Astrocyte (in vitro differentiated cells and primary cell): Measurements from ENCODE around the gene MAN1C1. TPM values are rescaled to one million over a fixed set of nuclear protein-coding genes. Genes with fewer than 3 reads are reported as not detected.

Source experiments
- DNase-seq: peaks from one replicate; pipeline ENCODE4 v3.0.0-alpha.2; 2010; ENCODE audit warnings: low read depth
- FAIRE-seq: peaks from 2 replicates; lab custom pipeline; 2011; peaks lifted over from hg19 to GRCh38; lab: Jason Lieb, UNC
- H2AFZ ChIP-seq: 2 replicates; pipeline ENCODE4 v1.6.0; 2012; ENCODE audit warnings: low read depth, low read length, inconsistent platforms
- H3K27ac ChIP-seq: 2 replicates; pipeline ENCODE4 v1.5.1; 2011; ENCODE audit warnings: low read depth, low read length, inconsistent platforms
- H3K27me3 ChIP-seq: 2 replicates; pipeline ENCODE4 v1.6.0; 2011; ENCODE audit warnings: low read length, inconsistent platforms; ENCODE audit not compliant: insufficient read depth
- H3K36me3 ChIP-seq: 2 replicates; pipeline ENCODE4 v1.5.1; 2011; ENCODE audit warnings: low read length, inconsistent platforms; ENCODE audit not compliant: insufficient read depth
- H3K4me1 ChIP-seq: 2 replicates; pipeline ENCODE4 v1.5.1; 2011; ENCODE audit warnings: low read length, inconsistent platforms; ENCODE audit not compliant: insufficient read depth
- H3K4me2 ChIP-seq: 2 replicates; pipeline ENCODE4 v1.6.0; 2012; ENCODE audit warnings: low read length, inconsistent platforms
- H3K4me3 ChIP-seq: 2 replicates; pipeline ENCODE4 v1.5.1; 2011; ENCODE audit warnings: low read depth, mild to moderate bottlenecking, low read length, inconsistent platforms; ENCODE audit not compliant: insufficient read depth
- H3K79me2 ChIP-seq: 2 replicates; pipeline ENCODE4 v1.6.0; 2012; ENCODE audit warnings: mild to moderate bottlenecking, low read length, inconsistent platforms; ENCODE audit not compliant: insufficient read depth
- H3K9ac ChIP-seq: 2 replicates; pipeline ENCODE4 v1.6.0; 2012; ENCODE audit warnings: mild to moderate bottlenecking, low read length, inconsistent platforms
- H3K9me3 ChIP-seq: 2 replicates; pipeline ENCODE4 v1.5.1; 2012; ENCODE audit warnings: low read depth, mild to moderate bottlenecking, low read length, inconsistent platforms; ENCODE audit not compliant: insufficient read depth
- H4K20me1 ChIP-seq: 2 replicates; pipeline ENCODE4 v1.6.0; 2012; ENCODE audit warnings: low read length, inconsistent platforms; ENCODE audit not compliant: insufficient read depth
- H3K27ac Mint-ChIP-seq: one replicate; pipeline ENCODE4 v1.8.0; 2021; ENCODE audit warnings: mild to moderate bottlenecking, mixed read lengths; ENCODE audit not compliant: unreplicated experiment
- H3K27me3 Mint-ChIP-seq: one replicate; pipeline ENCODE4 v1.8.0; 2021; ENCODE audit warnings: low read depth, mixed read lengths; ENCODE audit not compliant: unreplicated experiment
- H3K36me3 Mint-ChIP-seq: one replicate; pipeline ENCODE4 v1.8.0; 2021; ENCODE audit warnings: low read depth, mixed read lengths; ENCODE audit not compliant: unreplicated experiment
- H3K4me1 Mint-ChIP-seq: one replicate; pipeline ENCODE4 v1.8.0; 2021; ENCODE audit warnings: low read depth, mixed read lengths; ENCODE audit not compliant: unreplicated experiment
- H3K4me3 Mint-ChIP-seq: one replicate; pipeline ENCODE4 v1.8.0; 2021; ENCODE audit warnings: mild to moderate bottlenecking, moderate library complexity, mixed read lengths; ENCODE audit not compliant: unreplicated experiment
- H3K9me3 Mint-ChIP-seq: one replicate; pipeline ENCODE4 v1.8.0; 2021; ENCODE audit warnings: mild to moderate bottlenecking, mixed read lengths; ENCODE audit not compliant: unreplicated experiment
- EZH2 ChIP-seq: IDR thresholded peaks from 2 replicates; pipeline ENCODE4 v1.6.1; 2012; ENCODE audit warnings: mild to moderate bottlenecking, low read length, inconsistent platforms; ENCODE audit not compliant: insufficient read depth
- total RNA-seq: library from RNA; stranded (reverse); gene quantifications from 2 replicates; pipeline ENCODE4 v1.2.1, GENCODE V29; 2021
- TF ChIP-seq, protein P1 (sequence below): IDR thresholded peaks from 2 replicates; pipeline ENCODE4 v1.5.1; 2011; ENCODE audit warnings: low read depth, mild to moderate bottlenecking, inconsistent platforms, low read length, moderate library complexity; ENCODE audit not compliant: insufficient read depth

Gene MAN1C1
- total RNA-seq, 1 donor from 2014 or later: 0.86 TPM

DNA sequence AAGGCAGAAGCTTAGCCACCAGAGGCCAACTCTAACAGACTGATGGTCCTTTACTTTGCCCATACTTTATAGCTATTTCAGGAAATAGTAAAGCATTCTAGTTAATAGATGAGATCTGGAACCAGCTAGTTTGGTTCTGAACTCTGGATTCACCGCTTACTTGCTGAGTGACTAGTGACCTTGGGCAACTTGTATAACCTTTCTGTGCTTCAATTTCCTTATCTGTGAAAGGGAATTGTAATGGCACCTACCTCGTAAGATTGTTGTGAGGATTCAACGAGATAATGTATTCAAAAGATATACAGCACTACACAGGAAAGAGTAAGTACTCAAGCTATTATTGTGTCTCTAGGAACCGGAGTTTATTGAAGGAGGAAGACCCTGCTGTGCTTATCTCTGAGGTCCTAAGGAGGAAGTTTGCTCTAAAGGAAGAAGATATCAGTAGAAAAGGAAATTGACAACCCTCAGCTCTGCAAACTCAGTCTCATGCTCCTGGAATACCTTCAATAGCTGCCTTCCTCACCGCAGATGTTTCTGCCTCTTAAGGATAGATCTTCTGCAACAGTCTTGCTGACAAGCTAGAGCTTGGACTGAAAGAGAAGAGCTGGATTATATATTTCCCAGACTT, 215.1 kb downstream of the MAN1C1 start:
- Histone ChIP-seq H3K9ac (no peak overlapping the region), H3K79me2 (no peaks in the 10 kb centered on the region), H3K4me3 (no peak overlapping the region), H3K9me3 (no peaks in the 10 kb centered on the region), H3K27ac (no peak overlapping the region), H3K27me3 (no peaks in the 10 kb centered on the region), H2AFZ (no peak overlapping the region), H3K4me2 (no peak overlapping the region), H3K4me1 (peaks cover 1% of the 10 kb centered on the region), H3K36me3 (peaks cover 53% of the 10 kb centered on the region), H4K20me1 (no peaks in the 10 kb centered on the region)
- TF ChIP-seq, protein P1, sequence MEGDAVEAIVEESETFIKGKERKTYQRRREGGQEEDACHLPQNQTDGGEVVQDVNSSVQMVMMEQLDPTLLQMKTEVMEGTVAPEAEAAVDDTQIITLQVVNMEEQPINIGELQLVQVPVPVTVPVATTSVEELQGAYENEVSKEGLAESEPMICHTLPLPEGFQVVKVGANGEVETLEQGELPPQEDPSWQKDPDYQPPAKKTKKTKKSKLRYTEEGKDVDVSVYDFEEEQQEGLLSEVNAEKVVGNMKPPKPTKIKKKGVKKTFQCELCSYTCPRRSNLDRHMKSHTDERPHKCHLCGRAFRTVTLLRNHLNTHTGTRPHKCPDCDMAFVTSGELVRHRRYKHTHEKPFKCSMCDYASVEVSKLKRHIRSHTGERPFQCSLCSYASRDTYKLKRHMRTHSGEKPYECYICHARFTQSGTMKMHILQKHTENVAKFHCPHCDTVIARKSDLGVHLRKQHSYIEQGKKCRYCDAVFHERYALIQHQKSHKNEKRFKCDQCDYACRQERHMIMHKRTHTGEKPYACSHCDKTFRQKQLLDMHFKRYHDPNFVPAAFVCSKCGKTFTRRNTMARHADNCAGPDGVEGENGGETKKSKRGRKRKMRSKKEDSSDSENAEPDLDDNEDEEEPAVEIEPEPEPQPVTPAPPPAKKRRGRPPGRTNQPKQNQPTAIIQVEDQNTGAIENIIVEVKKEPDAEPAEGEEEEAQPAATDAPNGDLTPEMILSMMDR: no peak
- TF ChIP-seq EZH2: no peak
- DNase-seq: no peak
- H3K4me3 Mint-ChIP-seq: no peak overlapping the region
- peaks cover 29% of the 10 kb centered on the region for H3K36me3 Mint-ChIP-seq
- peaks cover 2% of the 10 kb centered on the region for H3K4me1 Mint-ChIP-seq
- H3K9me3 Mint-ChIP-seq: no peaks in the 10 kb centered on the region
- H3K27ac Mint-ChIP-seq: no peak overlapping the region
- H3K27me3 Mint-ChIP-seq: no peaks in the 10 kb centered on the region
- FAIRE-seq: no peak

DNA sequence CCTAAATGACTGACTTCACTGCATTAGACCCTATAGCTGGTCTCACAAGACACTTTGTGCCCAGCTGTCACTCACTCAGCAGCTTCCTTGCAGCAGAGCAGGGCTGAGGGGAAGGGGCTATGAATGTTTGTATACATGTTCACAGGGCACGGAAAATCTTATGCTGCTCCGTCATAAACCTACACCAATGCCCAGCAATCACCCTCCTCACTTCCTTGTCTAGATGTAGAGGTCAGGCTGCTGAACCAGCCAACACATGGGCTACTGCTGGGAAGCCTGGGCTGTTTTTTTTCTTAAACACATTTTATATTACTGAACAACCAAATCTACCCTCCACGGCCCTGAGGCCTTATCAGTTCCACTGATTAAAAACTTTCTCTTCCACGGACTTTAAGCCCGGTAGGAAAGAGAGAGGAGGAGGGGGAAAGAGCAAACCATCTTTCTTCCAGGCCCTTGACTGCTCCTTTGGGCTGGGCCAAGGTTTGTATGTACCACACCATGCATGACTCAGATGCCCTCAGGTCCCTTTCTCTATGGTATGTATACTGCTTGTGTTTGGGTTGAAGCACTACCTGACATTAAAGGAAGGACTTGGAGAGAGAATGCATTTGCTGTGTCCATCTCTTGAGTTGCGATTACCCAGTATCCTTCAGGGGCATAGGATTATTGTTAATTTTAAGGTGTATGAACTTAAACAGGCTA, 215.9 kb downstream of the MAN1C1 start:
- Histone ChIP-seq H3K27me3 (no peaks in the 10 kb centered on the region), H3K27ac (no peak overlapping the region), H3K79me2 (no peaks in the 10 kb centered on the region), H3K36me3 (peaks cover 50% of the 10 kb centered on the region), H3K9ac (no peak overlapping the region), H3K4me1 (peaks cover 6% of the 10 kb centered on the region), H3K4me2 (no peak overlapping the region), H3K9me3 (no peaks in the 10 kb centered on the region), H2AFZ (no peak overlapping the region), H4K20me1 (no peaks in the 10 kb centered on the region), H3K4me3 (no peak overlapping the region)
- no peak for FAIRE-seq
- Mint-ChIP-seq H3K27me3 (no peaks in the 10 kb centered on the region), H3K36me3 (peaks cover 26% of the 10 kb centered on the region), H3K4me1 (peaks cover 3% of the 10 kb centered on the region), H3K9me3 (no peaks in the 10 kb centered on the region), H3K27ac (no peak overlapping the region), H3K4me3 (no peak overlapping the region)
- DNase-seq: no peak
- TF ChIP-seq, protein P1: no peak
- no peak for TF ChIP-seq EZH2

DNA sequence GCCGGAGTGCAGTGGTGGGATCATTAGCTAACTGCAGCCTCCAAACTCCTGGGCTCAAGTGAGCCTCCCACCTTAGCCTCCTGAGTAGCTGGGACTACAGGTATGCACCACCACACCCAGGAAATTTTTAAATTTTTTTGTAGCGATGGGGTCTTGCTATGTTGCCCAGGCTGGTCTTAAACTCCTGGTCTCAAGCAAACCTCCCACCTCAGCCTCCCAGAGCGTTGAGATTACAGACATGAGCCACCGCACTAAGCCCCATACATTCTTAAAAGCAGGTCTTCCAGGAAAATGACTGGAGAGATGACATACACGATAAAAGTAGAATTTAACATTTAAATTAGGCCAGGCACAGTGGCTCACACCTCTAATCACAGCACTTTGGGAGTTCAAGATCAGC, 216.6 kb downstream of the MAN1C1 start:
- H3K27me3 ChIP-seq: no peaks in the 10 kb centered on the region
- H2AFZ ChIP-seq: no peak overlapping the region
- H3K79me2 ChIP-seq: no peaks in the 10 kb centered on the region
- no peak for DNase-seq
- H3K4me2 ChIP-seq: no peak overlapping the region
- H3K4me1 Mint-ChIP-seq: peaks cover 3% of the 10 kb centered on the region
- peaks cover 50% of the 10 kb centered on the region for H3K36me3 ChIP-seq
- FAIRE-seq: no peak
- H3K27ac ChIP-seq: no peak overlapping the region
- no peak overlapping the region for H3K4me3 ChIP-seq
- H3K4me3 Mint-ChIP-seq: no peak overlapping the region
- TF ChIP-seq EZH2: no peak
- TF ChIP-seq, protein P1: no peak
- no peaks in the 10 kb centered on the region for H4K20me1 ChIP-seq
- no peaks in the 10 kb centered on the region for H3K9me3 ChIP-seq
- no peak overlapping the region for H3K9ac ChIP-seq
- H3K27me3 Mint-ChIP-seq: no peaks in the 10 kb centered on the region
- H3K36me3 Mint-ChIP-seq: peaks cover 26% of the 10 kb centered on the region
- H3K9me3 Mint-ChIP-seq: no peaks in the 10 kb centered on the region
- no peak overlapping the region for H3K27ac Mint-ChIP-seq
- H3K4me1 ChIP-seq: peaks cover 6% of the 10 kb centered on the region
